ENCODE measurements around the gene MLXIP.
A peak's percentile ranks its signal among the peaks of the same experiment; 100 is the strongest.

Gene MLXIP

GRCh38 chr12:122045262-122045661 lies 33.3 kb upstream of the MLXIP start:
- no peak overlapping the region for H3K4me3 ChIP-seq (ENCODE audit: low read depth, low read length)
- no peak for DNase-seq (ENCODE audit: low read depth, low spot score)
- in situ Hi-C loops (cut with HindIII; ENCODE audit: low sequenced_read_pairs): no loop called here
- no peak for TF ChIP-seq CTCF (IDR thresholded peaks at IDR 0.05; ENCODE audit: low read depth, low read length)

- TF ChIP-seq CTCF (IDR thresholded peaks at IDR 0.05; ENCODE audit: low read depth, low read length): no peak
- DNase-seq (ENCODE audit: low read depth, low spot score): no peak
- in situ Hi-C loops (cut with HindIII; ENCODE audit: low sequenced_read_pairs): no loop called here
- no peak overlapping the region for H3K4me3 ChIP-seq (ENCODE audit: low read depth, low read length)
Measured at GRCh38 chr12:122046145-122046544, 32.4 kb upstream of the MLXIP start.

- DNase-seq (ENCODE audit: low read depth, low spot score): peak; percentile 53
- no peak overlapping the region for H3K4me3 ChIP-seq (ENCODE audit: low read depth, low read length)
- in situ Hi-C loops (cut with HindIII; ENCODE audit: low sequenced_read_pairs): no loop called here
- TF ChIP-seq CTCF (IDR thresholded peaks at IDR 0.05; ENCODE audit: low read depth, low read length): no peak
Measured at GRCh38 chr12:122048151-122048550, 30.4 kb upstream of the MLXIP start.

GRCh38 chr12:122049827-122050226 lies 28.7 kb upstream of the MLXIP start:
- in situ Hi-C loops (cut with HindIII; ENCODE audit: low sequenced_read_pairs): no loop called here
- H3K4me3 ChIP-seq (ENCODE audit: low read depth, low read length): no peak overlapping the region
- TF ChIP-seq CTCF (IDR thresholded peaks at IDR 0.05; ENCODE audit: low read depth, low read length): no peak
- DNase-seq (ENCODE audit: low read depth, low spot score): no peak

- no peak overlapping the region for H3K4me3 ChIP-seq (ENCODE audit: low read depth, low read length)
- DNase-seq (ENCODE audit: low read depth, low spot score): no peak
- TF ChIP-seq CTCF (IDR thresholded peaks at IDR 0.05; ENCODE audit: low read depth, low read length): no peak
- in situ Hi-C loops (cut with HindIII; ENCODE audit: low sequenced_read_pairs): no loop called here
Measured at GRCh38 chr12:122050706-122051105, 27.9 kb upstream of the MLXIP start.

- no peak for DNase-seq (ENCODE audit: low read depth, low spot score)
- TF ChIP-seq CTCF (IDR thresholded peaks at IDR 0.05; ENCODE audit: low read depth, low read length): no peak
- in situ Hi-C loops (cut with HindIII; ENCODE audit: low sequenced_read_pairs): no loop called here
- H3K4me3 ChIP-seq (ENCODE audit: low read depth, low read length): no peak overlapping the region
Measured at GRCh38 chr12:122051231-122051876, 27.2 kb upstream of the MLXIP start.

Measured in astrocyte of the spinal cord (primary cell).